NCI-H774 (cell line): Measurements from ENCODE around the gene UGT1A6.

Experiments
- DNase-seq: peaks from one replicate; lab custom pipeline; 2025; lab: John Stamatoyannopoulos, UW

UGT1A6 gene

DNA sequence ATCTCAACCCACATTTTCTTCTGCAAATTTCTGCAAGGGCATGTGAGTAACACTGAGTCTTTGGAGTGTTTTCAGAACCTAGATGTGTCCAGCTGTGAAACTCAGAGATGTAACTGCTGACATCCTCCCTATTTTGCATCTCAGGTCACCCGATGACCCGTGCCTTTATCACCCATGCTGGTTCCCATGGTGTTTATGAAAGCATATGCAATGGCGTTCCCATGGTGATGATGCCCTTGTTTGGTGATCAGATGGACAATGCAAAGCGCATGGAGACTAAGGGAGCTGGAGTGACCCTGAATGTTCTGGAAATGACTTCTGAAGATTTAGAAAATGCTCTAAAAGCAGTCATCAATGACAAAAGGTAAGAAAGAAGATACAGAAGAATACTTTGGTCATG lies 75.4 kb downstream of the UGT1A6 start:
- no peak for DNase-seq

DNA sequence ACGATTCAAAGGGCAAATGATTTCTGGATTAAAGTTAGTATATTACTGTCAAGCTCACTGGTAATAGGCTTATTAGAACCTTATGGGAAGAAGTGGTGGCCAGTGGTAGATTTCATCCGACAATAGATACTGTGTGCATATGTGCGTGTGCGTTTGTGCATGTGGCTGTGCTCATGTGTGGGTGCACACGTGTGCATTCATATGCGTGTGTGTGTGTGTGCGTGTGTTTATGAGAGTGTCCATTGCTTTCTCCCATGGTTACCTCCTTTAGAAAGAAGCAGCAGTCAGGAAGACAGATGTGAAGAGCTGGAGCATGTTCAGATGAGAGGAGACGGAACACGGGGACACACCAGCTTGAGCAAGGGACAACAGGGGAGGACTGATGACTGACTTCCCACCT lies 76.6 kb downstream of the UGT1A6 start:
- no peak for DNase-seq

DNA sequence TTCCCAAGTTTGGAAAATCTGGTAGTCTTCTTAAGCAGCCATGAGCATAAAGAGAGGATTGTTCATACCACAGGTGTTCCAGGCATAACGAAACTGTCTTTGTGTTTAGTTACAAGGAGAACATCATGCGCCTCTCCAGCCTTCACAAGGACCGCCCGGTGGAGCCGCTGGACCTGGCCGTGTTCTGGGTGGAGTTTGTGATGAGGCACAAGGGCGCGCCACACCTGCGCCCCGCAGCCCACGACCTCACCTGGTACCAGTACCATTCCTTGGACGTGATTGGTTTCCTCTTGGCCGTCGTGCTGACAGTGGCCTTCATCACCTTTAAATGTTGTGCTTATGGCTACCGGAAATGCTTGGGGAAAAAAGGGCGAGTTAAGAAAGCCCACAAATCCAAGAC lies 79.5 kb downstream of the UGT1A6 start:
- DNase-seq = no peak

DNA sequence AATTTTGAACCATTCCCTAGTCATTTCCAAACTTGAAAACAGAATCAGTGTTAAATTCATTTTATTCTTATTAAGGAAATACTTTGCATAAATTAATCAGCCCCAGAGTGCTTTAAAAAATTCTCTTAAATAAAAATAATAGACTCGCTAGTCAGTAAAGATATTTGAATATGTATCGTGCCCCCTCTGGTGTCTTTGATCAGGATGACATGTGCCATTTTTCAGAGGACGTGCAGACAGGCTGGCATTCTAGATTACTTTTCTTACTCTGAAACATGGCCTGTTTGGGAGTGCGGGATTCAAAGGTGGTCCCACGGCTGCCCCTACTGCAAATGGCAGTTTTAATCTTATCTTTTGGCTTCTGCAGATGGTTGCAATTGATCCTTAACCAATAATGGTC lies 79.9 kb downstream of the UGT1A6 start:
- DNase-seq = no peak

DNA sequence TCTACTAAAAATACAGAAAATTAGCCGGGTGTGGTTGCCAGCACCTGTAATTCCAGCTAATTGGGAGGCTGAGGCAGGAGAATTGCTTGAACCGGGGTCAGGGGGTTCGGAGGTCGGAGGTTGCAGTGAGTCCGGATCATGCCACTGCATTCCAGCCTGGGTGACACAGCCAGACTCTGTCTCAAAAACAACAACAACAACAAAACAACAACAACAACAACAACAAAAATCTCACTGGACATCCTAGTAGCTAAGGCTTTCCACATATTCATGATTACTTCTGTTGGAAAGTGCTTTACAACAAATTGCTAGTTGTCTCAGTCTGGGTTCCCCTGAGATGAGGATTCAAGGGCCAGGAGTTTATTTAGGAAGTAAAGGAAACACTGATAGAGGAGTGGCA lies 81.2 kb downstream of the UGT1A6 start:
- no peak for DNase-seq

DNA sequence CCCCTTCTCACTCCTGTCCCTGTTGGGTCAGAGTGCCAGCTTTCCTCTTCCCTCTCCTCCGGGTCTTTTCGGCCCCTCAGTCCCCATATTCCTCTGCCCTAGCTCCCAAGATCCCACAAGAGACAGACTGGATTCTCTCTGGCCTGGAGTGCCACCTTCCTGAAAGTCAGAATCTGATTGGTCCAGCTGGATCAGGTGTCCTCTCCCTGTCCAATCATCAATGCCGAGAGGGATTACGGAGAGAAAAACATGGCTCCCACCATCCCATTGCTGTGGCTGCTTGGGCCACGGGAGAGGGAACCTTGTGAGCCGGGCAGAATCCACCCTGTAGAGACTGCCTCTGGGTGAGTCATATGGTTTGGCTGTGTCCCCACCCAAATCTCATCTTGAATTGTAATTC lies 82.7 kb downstream of the UGT1A6 start:
- DNase-seq = no peak

DNA sequence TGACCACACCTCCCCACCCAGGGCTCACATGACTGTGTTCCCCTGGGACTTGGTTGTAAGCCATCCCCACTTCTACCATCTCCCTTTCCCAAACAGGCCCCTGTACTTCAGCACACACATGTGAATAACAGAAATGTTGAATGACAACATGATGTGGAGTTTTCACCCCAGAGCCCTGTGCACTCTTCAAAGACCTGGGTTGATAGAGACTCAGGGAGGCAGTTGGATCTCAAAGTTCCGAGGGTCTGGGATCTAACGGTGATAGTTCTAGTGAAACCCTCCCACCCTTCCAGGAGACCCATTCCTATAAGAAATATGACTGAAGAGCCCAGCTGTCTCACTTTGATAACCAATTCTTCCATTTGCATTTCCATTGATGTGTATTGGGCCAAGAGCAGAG lies 85.3 kb downstream of the UGT1A6 start, which contains the start of gene MROH2A:
Gene MROH2A, plus strand, starts transcription at position 301 of the 400 bp plus-strand sequence. CDS start 1,029 bp downstream, outside the sequence.
- no peak for DNase-seq

DNA sequence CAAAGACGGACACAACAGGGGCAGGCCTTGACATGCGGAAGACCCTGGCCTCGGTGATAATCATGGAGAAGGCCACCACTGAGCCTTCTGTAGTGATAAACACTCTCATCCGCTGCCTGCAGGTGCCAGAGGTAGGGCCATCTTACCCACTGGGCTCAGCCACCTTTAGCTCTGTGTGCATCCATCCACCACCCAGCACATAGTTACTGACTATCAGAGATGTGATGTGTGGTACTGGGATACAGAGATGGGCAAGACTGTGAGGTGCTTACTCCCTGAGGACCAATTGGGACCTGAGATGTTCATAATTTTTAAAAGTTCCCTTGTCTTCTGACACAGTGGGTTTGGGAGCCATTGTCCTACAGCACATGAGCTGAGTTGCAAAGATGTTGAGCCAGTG lies 87.0 kb downstream of the UGT1A6 start:
- no peak for DNase-seq

DNA sequence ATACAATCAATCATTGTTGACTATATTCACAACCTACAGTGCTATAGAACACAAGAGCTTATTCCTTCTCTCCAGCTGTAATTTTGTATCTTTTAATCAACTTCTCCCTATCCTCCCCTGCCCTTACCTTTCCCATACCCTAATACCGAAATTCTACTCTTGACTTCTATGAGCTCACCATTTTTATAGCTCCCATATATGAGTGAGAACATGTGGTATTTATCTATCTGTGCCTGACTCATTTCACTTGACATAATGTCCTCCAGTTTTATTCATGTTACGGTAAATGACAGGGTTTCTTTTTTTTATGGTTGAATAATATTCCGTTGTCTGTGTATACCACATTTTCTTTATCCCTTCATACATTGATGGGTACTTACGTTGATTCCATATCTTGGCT lies 88.1 kb downstream of the UGT1A6 start:
- DNase-seq = no peak

DNA sequence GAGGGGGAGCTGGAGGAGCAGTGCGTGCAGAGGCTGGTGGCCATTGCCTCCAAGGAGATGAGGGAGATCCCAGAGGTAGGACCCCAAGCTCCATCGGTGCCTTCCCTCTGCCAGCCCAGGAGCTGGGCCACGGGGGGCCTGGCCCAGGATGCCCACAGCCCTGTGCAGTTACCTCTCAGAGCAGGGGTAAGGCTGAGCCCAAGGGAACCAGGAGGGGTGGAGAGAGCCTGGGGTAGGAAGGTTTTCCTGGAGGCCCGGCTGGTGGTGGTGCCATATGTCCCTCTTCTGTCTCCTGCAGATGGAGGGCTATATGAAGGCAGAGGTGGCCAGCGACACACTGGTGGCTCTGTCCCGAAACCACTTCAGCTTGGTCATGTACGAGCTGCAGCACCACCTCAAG lies 96.9 kb downstream of the UGT1A6 start:
- DNase-seq = no peak

DNA sequence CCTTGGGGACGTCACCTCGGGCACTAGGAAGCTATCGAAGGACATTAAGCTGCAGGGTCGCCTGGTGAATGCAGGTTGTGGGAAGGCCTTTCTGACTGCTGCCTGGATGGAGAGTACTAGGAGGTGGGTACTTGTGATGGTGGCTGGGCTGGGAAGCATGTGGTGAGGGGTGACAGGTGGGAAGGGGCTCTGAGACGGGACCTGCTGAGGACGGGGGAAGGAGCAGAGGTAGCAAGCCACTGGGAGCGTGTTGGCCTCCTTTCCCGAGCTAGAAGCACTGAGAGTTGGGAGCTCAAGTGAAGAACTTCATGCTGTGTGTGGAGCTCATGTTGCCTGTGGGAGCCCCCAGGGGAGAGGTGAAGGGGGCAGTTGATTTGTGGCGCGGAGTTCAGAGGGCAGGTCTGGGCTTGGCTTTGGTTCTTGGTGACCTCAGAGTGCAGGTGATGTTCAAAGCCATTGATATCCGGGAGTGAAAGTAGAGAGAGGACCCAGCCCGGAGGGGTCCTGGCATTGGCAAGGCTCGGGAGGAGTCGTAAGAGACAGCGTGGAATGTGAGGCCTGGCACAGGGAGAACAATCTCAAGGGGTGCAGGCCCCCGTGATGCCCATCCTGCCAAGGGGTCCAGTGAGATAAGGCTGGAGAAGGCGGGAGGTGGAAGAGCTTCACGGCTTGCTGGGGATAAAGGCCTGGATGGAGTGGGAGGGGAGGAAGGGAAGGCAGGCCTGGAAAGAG lies 98.6 kb downstream of the UGT1A6 start:
- no peak for DNase-seq

DNA sequence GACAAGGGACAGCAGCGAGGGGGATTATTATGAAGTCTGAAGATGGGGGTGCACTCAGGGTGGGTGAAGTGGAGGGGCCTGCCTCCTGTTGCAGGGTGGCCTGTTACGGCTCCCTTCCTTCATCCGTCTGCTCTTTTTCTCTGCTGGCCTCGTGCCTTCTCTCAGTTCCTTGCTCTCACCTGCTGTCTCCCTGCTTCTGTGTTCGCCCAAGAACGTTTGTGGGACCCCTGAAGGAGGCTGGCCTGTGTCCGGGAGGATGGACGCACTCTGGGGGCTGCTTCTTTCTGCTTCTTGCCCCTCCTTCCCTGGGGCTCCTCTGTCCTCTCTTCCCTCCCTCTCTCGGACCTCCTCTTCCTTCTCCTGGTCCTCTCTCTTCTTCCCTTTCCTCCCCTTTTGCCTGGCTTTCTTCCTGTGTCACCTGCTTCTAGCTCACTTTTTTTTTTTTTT lies 99.2 kb downstream of the UGT1A6 start:
- DNase-seq = no peak

DNA sequence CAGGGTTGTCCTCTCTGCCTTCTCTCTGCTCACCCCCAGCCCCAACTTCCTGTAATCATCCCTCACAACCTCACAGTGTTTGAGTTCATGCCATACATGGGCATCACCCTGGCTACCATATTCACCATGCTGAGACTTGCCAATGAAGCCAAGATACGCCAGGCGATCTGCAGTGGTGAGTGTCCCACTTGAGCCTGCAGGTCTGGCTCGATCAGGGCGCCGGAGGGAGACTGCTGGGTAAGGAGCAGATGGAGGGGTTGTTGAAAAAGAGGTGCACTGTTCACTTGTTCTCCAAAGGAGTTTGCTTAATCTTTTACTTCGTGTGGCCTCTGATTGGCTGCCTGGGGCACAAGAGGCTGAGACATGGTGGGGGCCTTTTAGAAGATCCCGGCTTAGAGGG lies 100.0 kb downstream of the UGT1A6 start:
- no peak for DNase-seq

DNA sequence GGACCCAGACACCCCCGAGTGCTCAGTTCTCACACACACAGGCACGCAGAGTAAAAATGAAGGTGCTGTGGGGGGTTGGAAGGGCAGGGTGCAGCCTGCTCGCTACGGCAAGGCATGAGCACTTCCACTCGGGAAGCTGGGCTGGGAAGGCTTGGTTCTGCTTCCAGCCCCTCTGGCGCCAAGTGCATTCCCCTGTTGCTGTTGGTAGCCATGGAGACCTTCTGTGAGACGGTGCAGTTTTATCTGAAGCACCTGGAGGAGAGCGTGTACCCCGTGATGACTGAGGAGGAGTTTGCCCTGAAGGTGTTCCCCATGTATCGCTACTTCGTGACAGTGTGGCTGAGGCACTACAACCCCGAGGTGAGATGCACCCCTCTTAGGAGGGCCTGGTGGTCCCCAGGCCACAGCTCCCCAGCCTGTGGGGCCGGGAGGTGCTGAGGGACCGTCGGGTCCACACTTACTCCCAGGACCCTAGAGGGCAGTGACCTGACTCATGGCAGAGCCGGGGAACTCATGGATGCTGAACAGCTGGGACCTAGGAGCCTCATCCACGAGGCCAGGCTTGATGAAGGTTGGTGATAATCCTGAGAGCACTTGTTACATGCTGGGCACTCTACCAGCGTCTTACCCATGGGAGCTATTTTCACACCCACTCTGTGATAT lies 100.9 kb downstream of the UGT1A6 start:
- DNase-seq = no peak

DNA sequence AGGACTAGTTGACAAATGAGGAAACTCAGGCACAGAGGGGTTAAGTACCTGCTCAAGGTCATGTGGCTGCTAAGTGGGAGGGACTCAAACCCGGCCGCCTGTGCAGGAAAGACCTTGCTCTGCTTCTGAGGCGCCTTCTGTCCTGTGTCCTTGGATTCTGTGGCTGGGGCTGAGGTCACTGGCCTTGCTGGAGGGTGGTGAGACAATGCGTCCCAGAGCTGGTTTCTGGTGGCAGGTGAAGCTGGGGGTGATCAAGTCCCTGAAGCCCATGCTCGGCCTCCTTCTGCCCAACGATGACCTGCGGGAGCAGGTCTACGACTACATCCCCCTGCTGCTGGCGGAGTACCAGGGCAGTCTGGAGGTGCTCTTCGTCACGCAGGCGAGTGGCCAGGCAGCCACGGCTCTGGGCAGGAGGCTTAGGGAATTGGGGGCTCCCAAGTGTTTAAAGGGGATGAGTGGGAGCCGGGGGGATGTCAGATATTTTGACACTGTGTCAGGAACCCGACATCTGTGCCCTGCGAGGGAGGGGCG lies 101.5 kb downstream of the UGT1A6 start:
- no peak for DNase-seq

DNA sequence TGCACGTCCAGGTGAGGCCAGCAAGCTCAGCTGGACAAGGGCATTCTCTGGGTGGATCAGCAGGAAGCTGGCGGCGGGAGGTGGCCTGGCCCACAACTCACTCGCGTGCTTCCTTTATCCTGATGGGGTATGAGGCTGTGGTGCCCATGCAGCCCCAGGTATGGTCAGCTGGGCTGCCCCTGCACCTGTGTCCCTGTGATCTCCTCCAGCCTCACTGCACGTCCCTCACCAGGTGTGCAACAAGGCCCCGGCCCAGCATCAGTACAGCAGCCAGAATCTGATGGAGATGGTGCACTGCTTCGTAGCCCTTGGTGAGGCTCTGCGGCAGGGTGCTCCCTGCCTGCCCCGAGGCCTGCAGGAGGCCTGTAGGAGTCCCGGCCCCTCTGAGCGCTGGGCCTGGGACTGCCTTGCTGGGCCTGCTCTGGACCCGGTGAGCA lies 103.1 kb downstream of the UGT1A6 start:
- no peak for DNase-seq

DNA sequence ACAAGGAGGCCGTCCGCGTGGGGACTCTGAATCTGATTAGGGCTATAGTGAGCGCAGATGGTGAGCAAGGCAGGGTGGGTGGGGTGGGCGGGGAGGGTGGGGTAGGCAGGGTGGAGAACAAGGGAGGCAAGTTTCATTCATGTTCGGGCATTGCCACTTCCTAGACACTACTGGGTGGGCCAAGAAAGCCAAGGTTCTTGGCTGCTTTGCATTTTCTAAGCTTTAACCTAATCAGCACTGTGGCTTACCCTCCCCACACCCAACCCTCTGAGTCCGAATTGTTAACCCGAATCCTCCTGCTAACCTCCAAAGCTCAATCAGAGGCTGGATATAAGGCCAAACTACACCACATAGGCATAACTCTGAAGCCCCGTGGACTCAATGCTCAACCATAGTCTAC lies 103.6 kb downstream of the UGT1A6 start:
- no peak for DNase-seq

DNA sequence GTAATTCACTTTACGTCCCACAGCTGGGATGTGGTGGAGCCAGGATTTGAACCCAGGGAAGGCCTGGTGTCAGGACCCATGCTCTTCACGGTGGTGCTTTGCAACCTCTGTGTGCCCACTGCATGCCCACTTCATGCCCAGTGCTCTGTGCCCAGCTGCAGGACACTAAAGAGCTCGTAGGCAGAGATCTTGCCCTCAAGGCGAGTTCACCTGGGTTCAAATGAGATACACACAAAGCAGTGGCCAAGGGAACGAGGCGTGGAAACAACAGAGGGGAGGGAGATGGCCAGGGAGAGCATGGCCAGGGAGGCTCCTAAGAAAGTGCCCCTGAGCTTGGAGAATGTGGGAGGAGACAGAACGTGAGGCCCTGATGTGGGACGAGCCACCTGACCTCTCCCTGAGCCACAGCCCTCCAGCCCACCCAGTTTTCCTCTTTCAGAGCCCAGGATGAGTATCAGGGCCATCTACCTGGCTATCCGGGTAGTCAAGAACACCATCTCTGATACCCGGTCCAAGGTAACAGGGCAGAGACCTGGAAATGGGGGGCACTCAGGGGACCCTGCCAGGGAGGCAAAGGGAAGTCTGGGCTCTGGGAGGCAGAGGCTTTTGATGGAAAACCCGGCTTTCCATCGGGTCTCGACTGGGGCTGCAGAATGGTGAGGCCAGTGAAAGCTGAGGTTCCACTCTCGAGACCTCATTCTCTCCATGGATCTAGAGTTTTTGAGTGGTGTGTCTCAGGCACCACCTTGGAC lies 105.8 kb downstream of the UGT1A6 start:
- no peak for DNase-seq

DNA sequence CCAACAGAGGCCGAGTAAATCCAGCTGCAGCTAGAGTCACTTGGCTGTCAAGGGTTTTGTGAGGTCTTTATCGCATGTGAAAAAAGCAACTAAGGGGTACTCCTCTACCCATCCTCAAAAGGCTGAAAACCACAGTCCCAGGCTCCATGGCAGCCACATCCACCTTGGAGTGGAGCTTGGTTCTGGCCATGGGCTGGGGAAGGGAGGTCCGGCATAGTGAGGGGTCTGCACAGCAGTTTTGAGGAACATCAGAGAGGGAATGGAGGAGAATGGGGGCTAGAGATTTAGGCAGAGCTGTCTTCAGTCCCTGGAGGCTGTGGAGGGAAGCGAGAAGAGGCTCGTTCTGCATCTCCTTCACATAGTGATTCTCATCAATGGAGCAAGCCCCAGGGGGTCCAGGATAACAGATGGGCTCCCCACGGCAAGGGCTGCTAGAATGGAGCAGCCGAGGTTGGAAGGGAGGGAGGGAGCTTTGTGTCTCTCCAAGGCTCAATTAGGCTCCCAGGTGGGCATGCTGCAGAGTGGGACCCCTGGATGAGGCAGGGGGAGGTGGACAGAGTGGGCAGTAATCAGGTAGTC lies 106.5 kb downstream of the UGT1A6 start:
- no peak for DNase-seq

DNA sequence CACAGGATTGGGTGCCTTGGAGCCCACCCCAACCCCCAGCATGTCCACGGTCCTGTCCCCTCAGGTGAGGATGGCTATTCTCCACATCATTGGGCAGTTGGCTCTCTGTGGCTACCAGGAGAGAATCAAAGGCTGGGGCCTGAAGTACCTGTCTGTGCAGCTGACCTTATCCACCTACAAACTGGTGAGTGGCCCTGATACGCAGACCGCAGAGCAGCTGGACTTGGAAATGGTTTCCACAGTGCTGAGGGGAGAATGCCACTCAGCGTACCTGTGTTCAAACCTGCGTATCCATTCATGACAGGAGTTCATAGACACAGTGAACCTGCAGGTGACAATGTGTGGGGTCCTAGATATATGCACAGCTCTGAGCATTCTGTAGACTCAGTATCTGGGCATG lies 107.0 kb downstream of the UGT1A6 start:
- DNase-seq = no peak

DNA sequence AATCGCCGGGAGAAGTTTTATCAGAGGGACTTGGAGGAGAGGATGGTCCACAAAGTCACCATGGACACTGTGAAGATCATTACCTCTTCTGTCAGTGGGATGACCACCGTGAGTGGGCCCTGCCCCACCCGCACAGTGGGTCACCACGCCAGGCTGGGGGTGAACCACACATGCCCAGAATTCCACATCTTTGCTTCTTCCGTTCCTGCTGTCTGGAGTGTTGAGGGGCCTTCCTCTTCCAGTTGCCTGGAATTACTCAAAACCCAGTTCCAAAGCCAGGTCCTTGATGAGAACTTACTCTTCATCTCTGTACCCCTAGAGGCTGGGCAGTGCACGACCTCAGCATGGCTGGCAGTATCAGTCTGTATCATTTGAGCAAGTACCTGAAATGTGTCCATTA lies 107.5 kb downstream of the UGT1A6 start:
- DNase-seq = no peak

DNA sequence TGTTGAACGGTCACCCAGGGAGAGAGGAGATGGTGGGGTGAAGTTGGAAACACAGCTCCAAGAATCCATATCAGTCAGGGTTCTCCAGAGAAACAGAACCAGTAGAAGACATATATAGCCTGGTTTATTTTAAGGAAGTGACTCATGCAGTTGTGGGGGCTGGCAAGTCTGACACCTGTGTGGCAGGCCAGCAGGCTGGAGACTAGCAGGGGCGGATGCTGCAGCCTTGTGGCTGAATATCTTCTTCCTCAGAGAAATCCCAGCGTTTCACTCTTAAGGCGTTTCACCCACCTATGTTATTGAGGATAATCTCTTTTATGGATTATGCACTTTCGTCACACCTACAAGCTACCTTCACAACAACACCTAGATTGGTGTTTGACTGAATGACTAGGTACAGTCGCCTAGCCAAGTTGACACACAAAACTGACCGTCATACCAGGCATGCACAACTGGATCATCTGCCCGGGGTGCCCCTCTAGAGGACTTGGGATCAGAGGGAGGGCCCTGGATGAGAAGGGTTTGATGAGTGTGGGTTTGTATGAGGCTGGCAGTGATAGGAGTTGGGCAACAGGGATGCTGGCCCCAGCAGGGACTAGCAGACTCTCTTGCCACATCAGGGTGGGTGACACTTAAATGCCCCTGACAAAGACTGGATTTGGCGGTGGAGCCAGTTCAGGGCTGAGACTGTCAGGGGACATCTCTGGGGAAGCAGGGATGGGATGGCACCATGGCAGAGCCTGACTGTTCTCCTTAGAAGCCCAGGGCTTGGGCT lies 108.9 kb downstream of the UGT1A6 start:
- no peak for DNase-seq
